ENCODE data around the gene PPP2R3A.

GRCh38 chr3:136196064-136196400, 230.5 kb downstream of the PPP2R3A start, which contains the start of gene MSL2:
- TF ChIP-seq POLR2AphosphoS5 (IDR thresholded peaks at IDR 0.05) (peak in 1 of 2 donors; percentile 37), CTCF (IDR thresholded peaks at IDR 0.05) (peak in 1 of 6 experiments; percentile 4), POLR2A (IDR thresholded peaks at IDR 0.05) (peak in 3 of 4 donors; percentile 65 to 82 (median 68)), EP300 (IDR thresholded peaks at IDR 0.05) (no peak)
